SKM-1 (cell line): ENCODE data around the gene CHD2.

Experiments
- DNase-seq: peaks from one replicate; lab custom pipeline; 2025; ENCODE audit not compliant: unreplicated experiment; lab: John Stamatoyannopoulos, UW

Gene CHD2

GRCh38 chr15:92958105-92958504, 58.0 kb downstream of the CHD2 start:
- DNase-seq, result no peak

- DNase-seq, result no peak
These were observed 59.1 kb downstream of the CHD2 start for GRCh38 chr15:92959219-92959618.

DNA sequence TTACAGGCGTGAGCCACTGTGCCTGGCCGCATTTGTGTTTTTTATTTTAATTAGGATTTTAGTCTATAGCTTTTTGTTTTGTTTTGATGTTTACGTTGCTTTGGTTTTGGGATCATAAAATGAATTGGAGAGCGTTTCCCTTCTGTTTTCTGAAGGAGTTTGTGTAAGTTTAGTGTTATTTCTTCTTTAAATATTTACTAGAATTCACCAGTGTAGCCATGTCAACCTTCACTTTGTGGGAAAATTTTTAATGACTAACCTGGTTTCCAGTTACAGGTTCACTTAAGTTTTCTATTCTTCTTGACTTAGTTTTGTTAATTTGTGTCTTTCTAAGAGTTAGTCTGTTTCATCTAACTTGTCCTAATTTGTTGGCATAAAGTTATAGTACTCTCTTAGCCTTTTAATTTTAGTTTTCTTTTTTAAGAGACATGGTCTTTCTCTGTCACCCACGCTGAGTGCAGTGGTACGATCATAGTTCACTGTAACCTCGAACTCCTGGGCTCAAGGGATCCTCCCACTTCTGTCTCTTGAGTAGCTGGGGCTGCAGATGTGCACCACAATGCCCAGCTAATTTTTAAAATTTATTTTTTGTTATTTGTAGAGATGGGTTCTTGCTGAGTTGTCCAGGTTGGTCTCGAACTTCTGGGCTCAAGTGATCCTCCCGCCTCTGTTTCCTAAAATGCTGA, 61.0 kb downstream of the CHD2 start:
- no peak for DNase-seq

DNA sequence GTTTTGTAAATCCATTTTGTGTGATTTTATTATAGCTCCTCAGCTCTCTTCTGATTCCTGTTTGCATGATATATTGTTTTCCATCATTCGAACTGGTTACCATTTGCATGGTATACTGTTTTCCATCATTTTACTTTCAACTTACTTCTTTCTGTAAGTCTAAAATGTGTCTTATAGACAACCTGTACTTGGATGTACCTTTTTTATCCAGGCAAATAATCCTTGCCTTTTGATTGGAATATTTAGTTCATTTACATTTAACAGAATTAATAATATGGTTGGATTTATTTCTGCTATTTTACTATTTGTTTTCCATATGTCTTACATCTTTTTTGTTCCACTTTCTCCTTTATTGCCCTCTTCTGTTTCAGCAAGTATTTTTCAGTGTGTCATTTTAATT, 62.8 kb downstream of the CHD2 start:
- DNase-seq, result no peak

- DNase-seq, result no peak
These were observed 63.7 kb downstream of the CHD2 start for GRCh38 chr15:92963794-92964193.

DNA sequence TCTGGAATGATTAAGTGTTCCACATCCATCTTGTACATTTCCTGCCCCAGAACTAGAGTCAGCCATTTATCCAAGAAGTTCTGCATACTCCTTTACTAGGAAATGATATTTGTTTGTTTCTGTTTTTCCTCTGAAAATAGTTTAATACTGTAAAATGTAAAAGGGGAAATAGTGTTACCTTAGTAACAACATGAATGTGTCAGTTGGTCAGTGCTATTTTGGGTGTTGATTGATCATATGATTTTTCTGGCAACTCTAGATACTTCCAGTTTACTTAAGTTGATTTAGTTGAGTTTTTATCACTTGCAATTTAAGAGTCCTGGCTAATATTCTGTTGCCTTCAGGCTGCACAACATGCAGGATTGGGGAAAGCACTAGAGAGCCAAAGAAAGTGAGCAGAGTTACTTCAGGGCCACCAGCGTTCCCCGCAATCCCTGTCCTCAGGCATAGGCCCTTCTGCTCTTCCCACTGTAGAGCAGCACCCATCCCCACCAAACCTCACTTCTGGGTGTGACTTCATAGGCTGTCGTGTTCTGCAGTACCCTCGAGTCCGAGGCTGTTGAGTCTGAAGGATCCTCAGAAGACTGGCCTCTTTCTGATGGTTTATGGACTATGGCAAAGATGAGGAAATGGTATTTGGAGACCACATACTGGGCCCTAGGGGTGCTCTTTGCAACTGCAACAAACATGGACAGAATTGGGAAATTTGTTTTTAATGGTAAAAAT, 69.0 kb downstream of the CHD2 start:
- no peak for DNase-seq

DNA sequence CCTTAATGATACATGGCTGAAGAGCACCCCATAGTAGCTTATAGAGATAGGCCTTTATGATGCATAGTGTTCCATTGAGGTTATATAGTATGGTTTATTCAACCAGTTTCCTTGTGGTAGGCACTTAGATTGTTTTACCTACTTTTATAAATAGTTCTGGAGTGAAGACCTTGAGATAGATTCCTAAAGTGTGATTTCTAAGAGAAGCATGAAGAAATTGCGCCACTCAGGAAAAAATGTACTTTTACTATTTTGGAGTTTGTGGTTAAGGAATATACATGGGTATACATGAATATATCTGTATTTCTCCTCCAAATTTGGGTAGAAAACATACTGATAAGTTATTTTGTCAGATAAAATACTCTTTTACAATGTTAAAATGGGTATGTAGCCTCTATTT, 70.5 kb downstream of the CHD2 start:
- no peak for DNase-seq

DNA sequence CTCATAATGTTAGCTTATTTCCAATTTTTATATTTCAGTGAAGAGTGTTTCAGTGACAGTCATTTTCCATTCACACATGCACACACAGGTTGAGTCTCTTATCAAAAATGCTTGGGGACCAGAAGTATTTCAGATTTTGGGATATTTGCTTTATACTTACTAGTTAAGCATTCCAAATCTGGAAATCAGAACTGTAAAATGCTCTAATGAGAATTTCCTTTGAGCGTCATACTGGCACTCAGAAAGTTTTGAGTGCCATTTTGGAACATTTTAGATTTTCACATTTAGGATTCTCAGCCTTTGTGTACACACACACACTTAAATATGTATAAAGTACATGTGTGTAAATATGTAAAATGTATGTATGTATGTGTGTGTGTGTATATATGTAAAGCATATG, 71.0 kb downstream of the CHD2 start:
- DNase-seq, result no peak

DNA sequence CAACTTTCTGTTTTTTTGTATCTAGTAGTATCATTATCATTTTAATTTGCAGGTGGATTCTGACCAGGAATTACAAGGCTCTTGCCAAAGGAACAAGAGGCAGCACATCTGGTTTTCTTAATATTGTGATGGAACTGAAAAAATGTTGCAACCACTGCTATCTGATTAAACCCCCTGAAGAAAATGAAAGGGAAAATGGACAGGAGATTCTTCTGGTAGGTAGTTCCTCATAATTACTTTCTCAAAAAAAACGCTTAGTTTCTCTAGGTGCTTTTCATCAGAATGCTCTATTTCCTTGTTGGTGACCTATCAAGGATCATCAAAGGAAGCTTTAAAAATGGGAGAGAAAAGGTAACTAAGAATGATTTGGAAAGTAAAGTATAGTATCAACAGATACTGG, 71.6 kb downstream of the CHD2 start:
- no peak for DNase-seq

- DNase-seq, result no peak
These were observed 74.2 kb downstream of the CHD2 start for GRCh38 chr15:92974183-92974915.

DNA sequence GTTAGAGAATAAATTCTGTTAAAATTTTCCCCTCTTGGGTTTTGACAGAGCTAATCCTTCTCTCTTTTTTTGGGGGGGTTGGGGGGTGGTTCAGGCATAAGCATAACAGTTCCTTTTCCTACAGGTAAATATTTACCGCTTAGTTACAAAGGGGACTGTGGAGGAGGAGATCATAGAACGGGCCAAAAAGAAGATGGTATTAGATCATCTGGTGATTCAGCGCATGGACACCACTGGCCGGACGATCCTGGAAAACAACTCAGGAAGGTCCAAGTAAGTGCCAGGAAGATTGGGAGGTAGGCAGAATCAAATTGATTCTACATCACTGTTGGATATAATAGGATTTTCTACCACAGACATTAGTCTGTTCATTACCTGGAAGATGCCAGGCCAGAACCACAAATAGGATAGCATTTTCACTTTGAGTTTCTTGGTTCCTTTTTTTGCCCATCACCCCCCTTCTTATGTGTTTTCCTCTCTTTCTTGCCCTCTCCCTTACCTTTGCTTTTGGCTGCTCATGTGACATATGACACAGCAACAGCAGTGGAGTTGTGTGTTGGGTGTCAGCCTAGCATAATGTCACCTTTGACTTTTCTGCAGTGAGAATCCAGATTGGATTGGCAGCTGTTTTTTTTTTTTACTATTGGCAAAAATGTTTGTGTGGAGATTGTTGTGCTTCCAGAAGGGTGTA, 79.0 kb downstream of the CHD2 start:
- DNase-seq, result no peak

DNA sequence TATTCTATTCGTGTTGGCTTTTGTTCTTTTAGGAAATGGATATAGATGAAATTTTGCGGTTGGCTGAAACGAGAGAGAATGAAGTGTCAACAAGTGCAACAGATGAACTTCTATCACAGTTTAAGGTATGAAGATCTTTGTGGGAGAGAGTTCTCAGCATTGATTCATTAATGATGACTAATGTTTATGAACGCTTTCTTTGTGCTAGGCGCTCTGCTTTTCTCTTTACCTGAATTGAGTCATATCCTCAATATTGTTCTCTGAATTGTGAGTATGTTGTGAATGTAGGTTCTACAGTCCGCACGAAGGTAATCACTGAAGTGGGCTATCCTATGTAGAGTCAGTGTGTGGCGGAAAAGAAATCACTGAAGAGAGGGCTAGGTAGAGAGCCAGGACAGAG, 81.2 kb downstream of the CHD2 start:
- no peak for DNase-seq

DNA sequence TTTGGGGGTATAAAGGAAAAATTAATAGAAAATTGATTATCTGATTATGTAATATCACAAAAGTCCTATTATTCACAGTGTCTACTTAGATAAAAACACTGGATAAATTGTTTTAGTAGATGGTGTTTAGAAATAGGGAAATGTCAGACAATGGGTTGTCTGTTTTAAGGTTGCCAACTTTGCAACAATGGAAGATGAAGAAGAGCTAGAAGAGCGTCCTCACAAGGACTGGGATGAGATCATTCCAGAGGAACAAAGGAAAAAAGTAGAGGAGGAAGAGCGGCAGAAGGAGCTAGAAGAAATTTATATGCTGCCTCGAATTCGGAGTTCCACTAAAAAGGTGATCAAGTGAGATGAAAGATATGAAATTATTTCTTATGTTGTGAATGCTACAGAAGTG, 84.0 kb downstream of the CHD2 start:
- DNase-seq, result no peak

- DNase-seq, result no peak
These were observed 89.3 kb downstream of the CHD2 start for GRCh38 chr15:92989470-92989869.

- no peak for DNase-seq
These were observed 89.9 kb downstream of the CHD2 start for GRCh38 chr15:92990031-92990430.

DNA sequence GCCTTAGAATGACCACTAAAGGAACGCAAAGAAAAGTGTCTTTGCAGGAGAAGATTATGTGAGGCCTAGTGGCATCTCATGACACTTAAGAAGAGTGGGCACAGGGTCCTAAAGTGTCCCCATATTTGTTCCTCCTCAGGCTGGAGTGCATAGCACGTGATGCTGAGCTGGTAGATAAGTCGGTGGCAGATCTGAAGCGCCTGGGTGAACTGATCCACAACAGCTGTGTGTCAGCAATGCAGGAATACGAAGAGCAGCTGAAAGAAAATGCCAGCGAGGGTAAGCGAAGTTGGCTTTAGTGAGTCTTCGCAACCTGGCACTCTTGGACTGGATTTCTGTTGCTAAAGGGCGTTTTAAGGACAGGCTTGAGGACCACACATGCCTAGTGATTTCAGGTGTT, 92.6 kb downstream of the CHD2 start:
- DNase-seq, result no peak

DNA sequence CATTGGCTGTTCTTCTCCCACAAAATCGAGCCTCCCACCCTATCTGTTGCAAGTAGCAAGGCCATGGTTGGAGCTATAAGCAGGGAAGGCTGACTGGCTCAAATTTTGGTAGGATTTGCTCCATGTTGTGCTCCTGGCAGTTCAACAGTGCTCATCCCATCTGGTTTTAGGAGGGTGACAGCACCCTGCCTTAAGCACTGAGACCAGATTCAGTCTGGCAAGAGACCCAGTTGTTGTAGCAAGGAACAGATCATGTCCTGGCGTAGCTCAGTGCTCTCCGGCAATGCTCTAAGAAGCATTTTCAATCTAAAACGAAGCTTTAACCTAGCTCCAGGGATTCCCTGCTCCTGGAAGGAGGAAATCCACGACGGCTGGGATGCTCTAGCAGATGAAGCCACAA, 97.7 kb downstream of the CHD2 start:
- DNase-seq, result no peak

GRCh38 chr15:93001156-93001555, 101.0 kb downstream of the CHD2 start:
- DNase-seq, result no peak

GRCh38 chr15:93001881-93002280, 101.8 kb downstream of the CHD2 start:
- DNase-seq, result no peak

DNA sequence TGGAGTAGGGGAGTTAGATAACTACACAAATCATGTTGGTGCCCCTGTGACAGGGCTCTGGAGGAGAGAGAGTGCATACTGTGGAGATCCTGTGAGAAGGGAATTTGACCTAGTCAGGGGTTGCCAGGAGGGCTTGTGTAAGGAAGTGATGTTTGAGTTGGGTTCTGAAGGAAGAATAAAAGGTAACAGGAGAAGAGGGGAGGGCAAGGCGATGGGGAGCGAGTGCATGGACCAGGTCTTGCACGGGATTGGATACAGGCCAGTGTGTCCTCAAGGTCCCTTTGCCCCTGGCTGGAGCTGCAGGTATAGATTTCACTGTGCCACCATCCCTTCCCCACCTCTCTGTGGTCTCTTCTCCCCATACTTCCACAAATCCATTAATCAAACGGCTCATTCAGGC, 105.0 kb downstream of the CHD2 start:
- no peak for DNase-seq

DNA sequence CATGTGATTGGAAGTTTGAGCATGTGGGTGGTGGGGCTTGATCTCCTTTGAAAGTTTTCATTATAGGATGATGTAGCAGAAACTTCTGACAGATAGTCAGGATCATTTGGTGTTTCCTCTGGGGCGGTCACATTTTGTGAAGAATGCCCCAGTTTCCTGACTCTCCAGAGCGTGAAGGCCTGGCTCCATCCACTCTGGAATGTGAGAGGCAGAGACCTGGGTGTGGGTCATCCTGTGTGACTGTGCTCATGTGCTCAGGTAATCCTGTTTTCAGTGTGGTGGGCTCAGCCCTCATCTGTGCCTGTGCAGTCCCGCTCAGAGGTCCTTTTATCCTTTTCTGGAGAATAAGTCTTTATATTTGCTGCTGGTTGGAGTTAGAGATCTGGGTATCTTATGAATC, 107.9 kb downstream of the CHD2 start:
- DNase-seq, result no peak

- no peak for DNase-seq
These were observed 112.7 kb downstream of the CHD2 start for GRCh38 chr15:93012786-93013185.
